ENCODE results near the gene RPRD2.
"Not testable (repeated sequence)": the region's sequence is repeated elsewhere in the genome, so short reads cannot be mapped to it uniquely, and the experiment has no call there.

RPRD2 gene
- total RNA-seq = 2.3 to 75.0 (median 17.4) reads per million in 18 experiments

- peak; percentile 98 for DNase-seq
These were observed at the start of gene RPRD2 for GRCh38 chr1:150363426-150364230. Gene RPRD2, plus strand, starts transcription at chr1:150364147. Its CDS starts 568 bp downstream, at chr1:150364715.

- DNase-seq = not testable (repeated sequence)
These were observed 49.3 kb upstream of the RPRD2 start for GRCh38 chr1:150314691-150315090.

DNA sequence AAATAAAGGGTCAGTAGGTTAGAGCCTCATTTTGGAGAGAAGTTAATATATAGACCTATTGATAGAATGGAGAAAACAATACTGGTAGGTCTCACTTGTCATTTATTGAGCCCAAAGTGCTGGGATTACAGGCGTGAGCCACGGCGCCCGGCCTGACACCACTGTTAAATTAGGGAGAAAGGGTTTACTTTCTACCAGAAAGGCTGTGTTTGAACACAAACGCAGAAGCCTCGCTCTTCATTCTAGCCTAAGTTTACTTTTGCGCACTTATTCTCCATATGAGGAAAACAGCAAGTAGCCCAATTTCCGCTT is 43.3 kb upstream of the RPRD2 start:
- DNase-seq = peak in 1 of 2 donors; percentile 5

DNA sequence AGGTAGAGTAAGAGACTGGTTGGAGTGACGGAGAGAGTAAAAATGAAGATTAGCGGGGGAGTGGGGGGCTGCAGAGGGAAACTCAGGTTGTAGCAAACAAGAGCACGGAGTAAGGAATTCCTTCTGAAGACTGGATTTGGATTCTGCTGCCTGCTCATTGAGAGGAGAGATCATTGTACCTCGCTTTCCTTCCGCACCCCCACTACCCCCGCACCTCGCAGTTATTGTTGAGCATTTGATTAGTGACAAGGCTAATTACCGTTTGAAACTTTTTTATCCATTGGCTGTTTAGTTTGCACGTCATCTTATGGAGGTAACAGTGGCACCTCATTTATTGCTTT is 42.2 kb upstream of the RPRD2 start:
- no peak for DNase-seq

- DNase-seq = peak; percentile 75 to 95
These were observed 41.6 kb upstream of the RPRD2 start for GRCh38 chr1:150322310-150322709.

GRCh38 chr1:150332651-150333290 is 31.2 kb upstream of the RPRD2 start:
- no peak for DNase-seq

- no peak for DNase-seq
These were observed 17.6 kb upstream of the RPRD2 start for GRCh38 chr1:150346316-150346715.

DNA sequence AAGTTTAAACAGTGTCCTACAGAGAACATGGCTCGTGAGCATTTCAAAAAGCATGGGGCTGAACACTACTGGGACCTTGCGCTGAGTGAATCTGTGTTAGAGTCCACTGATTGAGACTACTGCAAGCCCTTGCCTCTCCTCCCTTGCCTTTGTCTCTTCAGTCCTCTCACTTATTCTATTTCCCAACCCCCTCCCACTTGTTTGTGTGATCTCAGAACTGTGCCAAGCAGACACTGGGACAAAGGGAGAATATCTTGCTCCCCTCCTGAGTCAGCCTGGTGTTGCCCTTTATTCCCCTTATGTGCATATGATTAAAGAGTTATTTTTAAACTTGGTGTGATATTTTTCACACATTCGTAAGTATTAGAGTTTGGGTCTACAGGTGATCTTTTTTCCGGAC is 11.1 kb upstream of the RPRD2 start:
- DNase-seq = peak; percentile 36 to 44

DNA sequence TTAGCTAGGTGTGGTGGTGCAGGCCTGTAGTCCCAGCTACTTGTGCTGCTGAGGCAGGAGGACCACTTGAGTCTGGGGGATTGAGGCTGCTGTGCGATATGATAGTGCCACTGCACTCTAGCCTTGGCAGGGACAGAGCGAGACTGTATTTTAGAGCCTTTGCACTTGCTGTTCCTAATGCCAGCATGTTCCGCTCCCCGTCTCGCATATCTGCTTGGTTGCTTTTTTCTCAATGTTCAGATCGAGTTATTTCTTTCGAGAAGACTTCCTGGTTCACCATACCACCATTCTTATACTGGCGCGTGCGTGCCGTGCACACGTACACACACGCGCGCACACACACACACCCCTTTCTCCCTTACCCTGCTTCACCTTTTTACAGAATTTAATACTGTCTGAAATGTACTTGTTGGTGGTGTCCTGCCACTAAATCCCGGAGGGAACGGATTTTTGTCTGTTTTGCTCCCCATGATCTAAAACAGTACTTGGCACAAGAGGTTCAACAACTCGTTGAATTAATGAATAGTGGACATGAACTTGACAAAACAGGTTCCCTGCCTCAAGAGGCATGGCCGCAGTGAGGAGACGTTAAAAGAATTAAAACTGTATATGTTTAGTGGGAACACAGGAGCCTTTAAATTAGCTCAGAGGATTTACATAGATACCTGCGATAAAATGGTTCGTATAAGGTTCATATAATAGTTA is 1.1 kb upstream of the RPRD2 start:
- no peak for DNase-seq

DNA sequence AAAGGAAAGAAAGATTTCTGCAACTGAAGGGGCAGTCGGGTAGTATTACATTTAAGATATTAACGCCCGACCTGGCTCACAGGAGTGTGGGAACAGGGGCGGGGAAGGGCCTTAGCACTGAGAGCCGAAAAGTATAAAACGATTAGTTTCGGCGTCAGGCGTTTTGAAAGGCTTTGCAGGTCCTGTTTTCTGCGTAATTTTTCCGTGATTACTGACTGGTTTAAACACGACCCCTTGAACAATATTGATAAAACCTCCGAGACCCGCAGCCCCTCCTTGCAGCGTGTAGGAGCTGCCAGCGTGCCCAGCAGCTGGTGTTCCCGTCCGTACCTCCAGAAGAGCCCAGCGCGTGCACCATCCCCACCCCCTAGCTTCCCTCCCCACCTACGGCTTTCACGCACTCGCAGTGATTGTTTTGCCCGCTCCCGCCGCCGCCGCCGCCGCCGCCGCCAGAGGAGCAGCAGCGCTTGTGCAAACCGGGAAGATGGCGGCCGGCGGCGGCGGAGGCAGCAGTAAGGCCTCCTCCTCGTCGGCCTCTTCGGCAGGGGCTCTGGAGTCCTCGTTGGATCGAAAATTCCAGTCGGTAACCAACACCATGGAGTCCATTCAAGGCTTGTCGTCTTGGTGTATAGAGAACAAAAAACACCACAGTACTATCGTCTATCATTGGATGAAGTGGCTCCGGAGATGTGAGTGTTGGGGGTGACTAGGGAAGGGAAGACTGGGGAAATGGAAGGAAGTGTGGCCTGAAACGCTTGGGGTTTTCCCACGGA is 470 bp downstream of the RPRD2 start:
- DNase-seq = peak; percentile 80 to 87

DNA sequence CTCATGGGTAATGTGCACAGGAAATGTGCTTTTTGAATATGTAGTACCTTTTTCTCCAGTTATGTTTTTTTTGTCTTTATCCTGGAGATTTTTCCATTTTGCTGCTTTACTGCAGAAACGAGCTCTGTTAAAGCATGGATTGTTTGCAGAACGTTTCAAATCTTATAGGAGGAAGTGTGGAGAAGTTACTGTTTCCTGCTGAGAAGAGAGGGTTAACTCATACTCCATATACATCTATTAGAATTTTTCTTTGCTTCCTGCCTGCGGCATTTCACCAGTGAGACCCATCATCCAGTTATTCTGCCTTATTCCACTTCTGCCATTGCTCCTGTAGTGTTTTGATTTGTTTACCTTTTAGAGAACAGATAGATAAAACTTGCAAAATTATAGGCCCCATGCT is 2.0 kb downstream of the RPRD2 start:
- DNase-seq = peak; percentile 9 to 28

DNA sequence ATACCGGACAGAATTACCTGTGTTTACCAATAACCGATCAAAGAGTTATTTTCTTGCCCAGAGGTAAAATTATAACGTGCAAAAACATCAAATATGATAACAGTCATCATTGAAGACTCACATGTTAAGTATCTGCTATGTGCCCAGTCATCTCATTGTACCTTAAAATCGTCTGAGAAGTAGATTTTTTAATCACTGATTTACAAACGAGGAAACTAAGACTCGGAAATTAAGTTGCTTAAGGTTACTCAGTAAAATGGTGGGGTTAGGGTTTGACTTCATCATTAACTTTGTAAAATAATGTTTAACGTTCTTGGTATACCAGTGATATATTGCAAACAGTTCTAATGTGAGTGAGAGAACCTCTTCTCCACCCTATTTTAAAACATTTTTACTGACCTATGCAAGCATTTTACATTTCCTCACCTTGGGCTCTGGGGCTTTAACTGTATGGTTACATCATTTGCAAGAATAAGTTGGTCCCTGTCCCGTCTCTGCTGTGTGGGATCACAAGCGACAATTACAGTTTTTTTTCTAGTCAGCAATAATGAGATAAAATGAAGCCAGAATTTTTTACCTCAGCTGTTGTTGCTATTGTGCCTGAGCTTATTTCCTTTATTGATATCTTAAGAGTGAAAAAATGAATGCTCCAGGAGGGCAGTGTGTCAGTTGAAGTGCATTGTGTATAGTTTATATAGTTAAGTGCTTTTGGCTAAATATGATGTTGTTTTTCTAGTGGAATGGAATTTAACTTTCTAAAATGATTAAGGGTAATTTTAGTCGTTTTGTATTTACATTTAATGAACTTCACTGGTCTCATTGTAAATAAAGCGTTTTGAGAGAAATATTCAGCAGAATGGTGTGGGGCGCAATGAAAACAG is 2.7 kb downstream of the RPRD2 start:
- peak in 1 of 2 donors; percentile 27 for DNase-seq

DNA sequence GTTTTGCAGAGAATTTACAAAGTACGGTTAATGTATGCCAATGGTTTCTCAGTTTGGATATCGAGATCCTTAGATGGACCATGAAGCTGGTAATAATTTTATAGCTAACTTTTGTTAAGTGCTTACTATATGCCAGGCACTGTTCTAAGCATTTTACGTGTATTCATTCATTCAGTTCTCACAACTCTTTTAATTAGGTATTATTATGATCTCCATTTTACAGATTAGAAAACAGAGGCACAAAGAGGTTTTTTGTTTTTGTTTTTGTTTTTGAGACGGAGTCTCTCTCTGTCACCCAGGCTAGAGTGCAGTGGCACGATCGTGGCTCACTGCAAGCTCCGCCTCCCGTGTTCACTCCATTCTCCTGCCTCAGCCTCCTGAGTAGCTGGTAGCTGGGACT is 7.2 kb downstream of the RPRD2 start:
- DNase-seq = no peak

DNA sequence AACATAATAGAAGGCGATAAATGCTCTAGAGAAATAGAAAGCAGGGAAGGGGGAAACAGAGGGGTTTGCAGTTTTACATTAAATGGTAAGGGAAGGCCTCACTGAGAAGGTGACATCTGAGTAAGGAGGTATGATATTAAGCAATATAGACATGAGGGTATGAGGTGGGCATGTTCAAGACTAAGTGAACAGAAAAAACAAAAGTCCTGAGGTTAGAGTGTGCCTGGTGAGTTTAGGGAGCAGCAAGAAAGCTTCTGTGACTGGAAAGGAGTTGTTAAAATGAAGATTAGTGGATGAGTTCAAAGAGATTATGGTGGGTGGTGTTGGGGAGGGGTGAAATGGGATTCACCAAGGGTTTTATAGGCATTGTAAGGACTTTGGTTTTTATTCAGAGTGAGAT is 8.6 kb downstream of the RPRD2 start:
- DNase-seq = no peak

DNA sequence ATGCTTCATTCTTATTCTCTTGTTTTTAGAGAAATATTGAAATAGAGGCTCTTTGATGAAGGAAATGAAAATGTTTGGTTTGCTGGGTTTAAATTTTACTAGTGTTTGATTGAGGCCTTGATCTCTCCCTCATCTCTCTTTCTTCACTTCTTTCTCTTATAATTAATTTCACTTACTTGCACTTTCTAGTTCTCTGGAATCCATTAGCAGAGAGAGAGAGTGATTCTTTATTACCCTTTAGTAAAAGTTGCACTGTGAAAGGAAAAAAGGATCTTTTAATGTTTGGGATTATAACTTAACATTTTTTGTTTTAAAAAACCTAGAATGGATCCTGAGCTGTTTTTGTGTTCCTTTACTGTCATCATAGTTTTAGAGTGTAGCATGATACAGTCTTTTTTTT is 12.2 kb downstream of the RPRD2 start:
- DNase-seq = no peak

GRCh38 chr1:150383631-150384324 is 19.8 kb downstream of the RPRD2 start:
- no peak for DNase-seq

DNA sequence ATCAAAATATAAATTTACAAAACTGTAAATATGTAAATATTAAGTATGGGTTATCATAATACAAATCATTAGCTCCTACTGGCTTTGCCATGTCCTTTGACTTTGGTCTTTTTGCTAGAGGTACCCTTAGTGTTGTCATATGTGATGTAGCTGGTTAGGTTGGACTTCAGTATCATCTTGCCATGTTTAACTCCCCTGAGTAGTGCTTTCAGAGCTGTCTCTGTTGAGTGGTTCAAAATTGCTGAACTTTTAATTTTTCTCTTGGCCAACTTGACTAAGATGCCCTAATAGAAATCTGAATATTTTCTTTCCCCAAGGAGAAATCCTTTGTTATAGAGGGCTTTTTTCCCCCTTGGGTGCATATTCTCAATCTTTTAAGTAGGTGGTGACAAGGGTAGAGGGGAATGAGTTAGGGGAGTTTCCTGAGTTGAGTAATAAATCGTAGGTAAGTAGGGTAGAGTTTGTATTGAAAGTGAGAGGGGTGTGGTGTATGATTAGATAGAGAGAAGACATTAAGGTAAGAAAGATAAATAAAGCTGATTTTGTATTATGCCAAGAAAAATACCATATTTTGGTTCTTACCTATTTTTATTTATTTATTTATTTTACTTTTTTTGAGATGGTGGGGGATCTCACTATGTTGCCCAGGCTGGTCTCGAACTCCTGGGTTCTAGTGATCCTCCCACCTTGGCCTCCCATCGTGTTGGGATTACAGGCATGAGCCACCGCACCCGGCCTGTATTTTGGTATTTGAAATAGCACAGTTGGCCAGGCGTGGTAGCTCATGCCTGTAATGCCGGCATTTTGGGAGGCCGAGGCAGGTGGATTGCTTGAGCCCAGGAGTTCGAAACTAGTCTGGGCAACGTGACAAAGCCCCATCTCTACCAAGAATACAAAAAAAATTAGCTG is 21.8 kb downstream of the RPRD2 start:
- no peak for DNase-seq

DNA sequence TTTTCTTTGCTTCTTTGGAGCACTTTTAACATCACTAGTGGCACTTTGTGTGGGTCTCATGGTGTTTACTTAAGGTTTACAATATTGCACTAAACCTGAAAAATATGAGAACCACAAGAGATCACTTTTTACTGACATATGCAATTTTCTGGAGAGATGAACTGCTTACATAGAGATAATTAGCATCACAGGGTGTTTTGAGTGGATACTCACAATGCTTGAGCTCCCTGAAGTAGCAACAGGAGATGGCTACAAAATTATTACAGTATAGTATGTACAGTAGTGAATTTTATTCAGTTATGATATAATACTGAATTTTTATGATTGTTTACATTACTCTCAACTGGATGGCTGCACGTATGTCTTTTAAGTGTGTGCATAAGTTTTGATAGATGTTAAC is 22.6 kb downstream of the RPRD2 start:
- no peak for DNase-seq

DNA sequence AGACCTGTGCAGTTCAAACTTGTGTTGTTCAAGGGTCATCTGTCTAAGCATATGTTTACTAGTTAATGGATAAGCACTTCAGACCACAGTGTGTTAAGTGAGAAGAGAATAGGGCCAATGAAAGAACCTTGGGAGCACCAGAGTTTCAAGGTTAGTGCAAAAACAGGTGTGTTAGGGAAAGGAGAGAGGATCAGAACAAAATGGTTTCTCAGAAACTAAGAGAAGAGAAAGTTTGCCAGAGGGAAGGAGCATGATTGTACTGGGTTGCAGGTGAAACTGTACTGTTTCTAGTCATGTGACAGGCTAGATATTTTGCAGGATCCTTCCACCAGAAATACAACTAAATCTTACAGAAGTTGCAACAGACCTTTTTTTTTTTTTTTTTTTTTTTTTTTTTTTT is 23.3 kb downstream of the RPRD2 start:
- DNase-seq = peak in 1 of 2 donors; percentile 36

DNA sequence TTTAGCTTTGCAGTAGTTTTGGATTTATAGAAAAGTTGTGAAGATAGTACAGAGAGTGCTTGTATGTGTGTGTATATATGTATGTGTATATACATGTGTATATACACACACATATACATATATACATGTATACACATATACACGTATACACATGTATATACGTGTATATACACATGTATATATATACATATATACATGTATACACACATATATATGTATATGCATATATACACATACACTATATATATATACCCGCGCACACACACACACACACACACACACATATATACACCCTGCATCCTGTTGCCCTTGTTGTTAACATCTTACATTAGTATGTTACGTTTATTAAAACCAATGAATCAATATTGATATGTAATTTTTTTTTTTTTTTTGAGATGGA is 24.3 kb downstream of the RPRD2 start:
- DNase-seq = no peak

Data from inflammatory macrophage (primary cell).